Fibroblast of gingiva (primary cell): ENCODE measurements around the gene TPSAB1.

Experiments
- DNase-seq: peaks from one replicate; pipeline ENCODE4 v3.0.0-alpha.2; 2011; ENCODE audit warnings: low read depth

The TPSAB1 gene

DNA sequence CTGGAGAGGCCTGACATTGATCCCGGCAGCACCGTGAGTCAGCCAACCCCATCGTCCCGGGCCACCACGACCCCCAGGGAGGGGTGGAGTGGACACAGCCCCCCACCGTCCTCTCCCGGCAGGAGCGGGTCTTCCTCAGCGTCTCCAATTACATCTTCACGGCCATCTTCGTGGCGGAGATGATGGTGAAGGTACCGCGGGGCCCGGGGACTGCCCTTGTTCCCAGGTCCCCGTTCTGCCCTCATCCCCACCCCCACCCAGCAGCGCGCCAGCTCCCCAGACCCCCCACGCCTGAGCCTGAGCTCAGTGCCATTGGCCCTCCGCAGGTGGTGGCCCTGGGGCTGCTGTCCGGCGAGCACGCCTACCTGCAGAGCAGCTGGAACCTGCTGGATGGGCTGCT lies 30.0 kb upstream of the TPSAB1 start:
- no peak for DNase-seq

DNA sequence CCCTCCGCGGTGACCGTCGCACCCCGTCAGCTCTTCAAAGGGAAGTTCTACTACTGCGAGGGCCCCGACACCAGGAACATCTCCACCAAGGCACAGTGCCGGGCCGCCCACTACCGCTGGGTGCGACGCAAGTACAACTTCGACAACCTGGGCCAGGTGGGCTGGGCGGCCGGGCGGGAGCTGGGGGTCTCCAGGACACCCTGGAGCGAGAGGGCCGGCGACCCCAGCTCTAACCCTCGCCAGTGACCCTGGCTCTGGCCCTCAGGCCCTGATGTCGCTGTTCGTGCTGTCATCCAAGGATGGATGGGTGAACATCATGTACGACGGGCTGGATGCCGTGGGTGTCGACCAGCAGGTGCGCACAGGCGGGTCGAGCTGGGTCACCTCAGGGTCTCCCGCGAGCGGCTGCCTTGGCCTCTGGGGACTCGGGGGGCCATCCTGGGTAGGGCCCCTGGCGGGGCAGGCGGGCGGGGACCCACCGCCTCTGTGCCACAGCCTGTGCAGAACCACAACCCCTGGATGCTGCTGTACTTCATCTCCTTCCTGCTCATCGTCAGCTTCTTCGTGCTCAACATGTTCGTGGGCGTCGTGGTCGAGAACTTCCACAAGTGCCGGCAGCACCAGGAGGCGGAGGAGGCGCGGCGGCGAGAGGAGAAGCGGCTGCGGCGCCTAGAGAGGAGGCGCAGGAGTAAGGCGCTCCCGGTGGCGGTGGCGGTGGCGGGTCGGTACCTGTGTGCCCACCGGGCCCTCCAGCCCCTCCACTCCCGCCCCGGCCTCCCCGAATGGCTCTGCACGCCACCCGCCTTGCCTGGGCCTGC lies 28.8 kb upstream of the TPSAB1 start:
- no peak for DNase-seq

DNA sequence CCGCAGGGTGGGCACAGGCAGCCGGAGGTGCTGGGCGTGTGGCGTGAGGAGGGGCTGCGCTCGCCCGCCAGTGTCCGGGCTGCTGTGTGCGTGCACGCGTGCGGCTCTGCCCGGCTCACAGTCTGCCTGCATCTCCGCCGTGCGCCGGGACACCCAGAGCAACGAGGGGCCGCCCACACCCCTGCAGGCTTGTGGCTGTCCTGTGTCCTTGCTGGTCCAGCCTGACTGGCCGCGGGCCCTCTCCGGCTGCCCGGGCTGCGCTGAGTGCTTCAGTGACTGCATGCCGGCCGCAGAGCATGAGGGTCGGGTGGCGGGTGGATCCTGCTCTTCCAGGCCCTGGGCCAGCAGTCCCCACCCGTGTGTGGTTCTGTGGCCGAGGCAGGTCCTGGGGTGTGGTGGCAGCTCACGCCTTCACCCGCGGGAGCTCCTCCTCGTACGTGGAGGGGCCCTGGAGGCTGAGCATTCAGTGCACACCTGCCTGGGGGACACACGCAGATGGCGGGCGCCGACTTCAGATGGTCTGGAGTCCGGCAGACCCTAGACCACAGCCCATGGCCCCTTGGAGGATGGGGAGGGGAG lies 27.8 kb upstream of the TPSAB1 start:
- no peak for DNase-seq

DNA sequence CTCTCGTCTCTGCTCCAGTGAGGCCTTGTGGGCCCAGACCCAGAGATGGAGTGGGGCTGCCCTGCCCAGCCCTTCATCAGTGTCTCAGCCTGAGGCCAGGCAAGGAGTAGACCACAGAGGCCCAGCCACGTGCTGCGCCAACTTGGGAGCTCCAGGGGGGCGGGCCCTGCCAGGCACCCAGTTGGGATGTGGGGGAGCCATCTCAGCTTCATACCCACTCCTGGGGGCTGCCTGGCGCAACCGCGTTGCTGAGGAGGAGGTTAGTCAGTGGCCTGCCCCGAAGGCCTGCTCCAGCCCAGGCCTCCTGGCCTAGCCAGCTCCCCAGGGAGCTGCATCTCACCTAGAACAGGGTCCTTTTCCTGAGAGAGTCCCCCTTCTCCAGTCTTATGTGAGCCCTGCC lies 27.3 kb upstream of the TPSAB1 start:
- DNase-seq = no peak

DNA sequence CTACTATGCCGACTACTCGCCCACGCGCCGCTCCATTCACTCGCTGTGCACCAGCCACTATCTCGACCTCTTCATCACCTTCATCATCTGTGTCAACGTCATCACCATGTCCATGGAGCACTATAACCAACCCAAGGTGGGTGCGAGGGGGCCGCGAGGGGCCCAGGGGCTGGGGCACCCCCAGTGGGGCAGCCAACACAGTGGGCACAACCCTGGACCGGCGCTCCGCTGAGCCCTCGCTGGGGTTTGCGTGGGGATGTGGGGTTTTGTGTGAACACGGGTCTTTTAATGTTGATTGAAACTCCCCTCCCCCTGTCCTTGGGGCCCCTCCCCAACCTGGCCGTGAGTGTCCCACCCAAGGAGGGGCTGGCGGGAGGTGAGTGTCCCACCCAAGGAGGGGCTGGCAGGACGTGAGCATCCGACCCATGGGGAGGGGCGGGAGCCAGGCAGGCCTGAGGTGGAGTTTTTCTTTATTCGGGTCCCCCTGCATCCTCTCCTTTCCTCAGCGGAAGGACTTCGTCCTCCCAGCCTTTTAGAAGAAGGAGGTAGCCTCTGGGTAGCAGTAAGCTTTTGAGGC lies 26.6 kb upstream of the TPSAB1 start:
- no peak for DNase-seq

DNA sequence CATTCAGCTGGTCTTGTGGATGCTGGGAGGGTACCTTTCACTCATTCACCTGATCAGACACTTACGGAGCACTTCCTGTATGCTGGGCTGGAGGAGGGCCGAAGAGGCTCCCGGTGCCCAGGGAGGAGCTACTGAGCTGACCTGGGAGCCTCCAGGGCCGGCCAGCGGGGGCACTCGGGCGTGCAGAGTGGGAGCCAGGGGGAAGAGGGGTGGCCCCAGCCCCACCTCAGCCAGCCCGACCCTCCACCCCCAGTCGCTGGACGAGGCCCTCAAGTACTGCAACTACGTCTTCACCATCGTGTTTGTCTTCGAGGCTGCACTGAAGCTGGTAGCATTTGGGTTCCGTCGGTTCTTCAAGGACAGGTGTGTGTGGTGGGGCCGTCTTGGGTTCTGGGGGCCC lies 25.8 kb upstream of the TPSAB1 start:
- no peak for DNase-seq

DNA sequence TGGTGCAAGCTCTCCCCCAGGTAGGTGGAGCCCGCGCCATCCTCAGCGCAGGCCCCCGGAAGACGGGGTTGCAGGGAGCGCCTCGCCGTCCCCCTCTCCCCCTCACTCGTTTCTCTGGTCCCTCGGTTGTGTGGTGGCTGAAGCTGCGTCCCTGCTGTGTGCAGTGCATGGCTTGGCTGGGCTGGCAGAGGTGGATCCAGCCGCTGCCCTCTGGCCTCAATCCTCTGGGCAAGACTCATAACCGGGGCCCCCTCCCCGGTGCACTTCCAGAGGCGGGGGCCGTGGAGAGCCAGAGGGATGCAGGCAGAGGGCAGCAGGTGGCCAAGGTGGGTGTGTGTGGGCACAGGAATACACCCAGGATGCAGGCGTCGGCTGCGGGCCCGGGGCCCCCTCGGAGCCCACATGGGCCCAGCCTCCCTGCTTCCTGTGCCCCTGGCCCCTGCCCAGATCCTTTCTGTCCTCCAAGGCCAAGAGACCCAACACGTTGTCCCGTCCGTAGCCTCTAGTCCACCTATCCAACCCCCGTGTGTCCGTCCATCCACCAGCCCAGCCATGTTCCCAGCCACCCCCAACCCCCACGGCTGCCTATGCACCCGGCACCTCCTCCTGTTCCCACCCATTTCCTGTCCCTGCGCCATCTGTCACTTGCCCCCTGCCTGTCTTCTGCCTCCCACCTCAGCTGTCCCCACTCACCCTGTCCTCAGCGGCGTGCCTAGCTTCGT lies 24.8 kb upstream of the TPSAB1 start:
- DNase-seq = no peak

DNA sequence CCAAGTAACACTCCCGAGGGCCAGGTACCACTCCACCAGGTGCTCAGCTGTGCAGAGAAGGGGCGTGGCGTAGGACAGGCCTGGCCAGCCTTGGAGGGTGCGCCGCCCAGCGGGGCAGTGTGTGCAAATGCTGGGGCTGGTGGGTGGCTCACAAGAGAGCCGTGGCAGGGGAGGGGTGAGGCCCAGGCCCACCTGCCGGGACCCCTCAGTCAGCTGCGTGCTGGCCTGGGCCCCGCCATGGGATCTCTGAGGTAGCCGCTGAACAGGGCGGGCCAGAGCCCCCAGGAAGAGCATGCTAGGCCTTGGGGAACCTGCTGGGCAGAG lies 24.2 kb upstream of the TPSAB1 start:
- DNase-seq = no peak

DNA sequence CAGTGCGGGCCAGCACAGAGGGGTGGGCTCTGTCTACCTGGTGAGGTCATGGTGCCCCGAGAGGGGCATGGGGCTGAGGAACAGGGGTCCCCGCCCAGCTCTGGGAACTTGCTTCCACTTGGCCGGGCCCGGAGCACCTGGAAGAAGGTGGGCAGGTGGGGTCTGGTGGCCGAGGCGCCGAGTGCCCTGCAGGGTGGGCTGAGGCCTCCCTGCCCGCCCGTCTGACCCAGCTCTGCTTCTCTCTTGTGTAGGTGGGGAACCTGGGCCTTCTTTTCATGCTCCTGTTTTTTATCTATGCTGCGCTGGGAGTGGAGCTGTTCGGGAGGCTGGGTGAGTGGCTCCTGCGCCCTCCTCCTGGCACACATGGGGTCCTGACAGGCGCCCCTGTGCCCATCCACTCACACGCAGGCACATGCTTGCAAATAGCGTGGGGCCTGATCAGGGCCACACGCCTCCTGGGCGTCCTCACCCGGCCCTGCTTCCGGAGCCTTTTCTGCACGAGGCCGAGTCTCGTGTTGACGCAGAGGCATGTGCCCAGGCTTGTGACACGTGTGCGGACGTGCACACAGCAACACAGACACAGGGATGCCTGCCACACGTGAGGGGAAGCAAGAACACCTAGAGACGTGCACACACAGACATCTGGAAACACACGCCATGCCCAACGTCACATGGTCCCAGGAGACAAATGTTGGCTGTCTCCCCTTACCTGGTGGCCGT lies 23.7 kb upstream of the TPSAB1 start:
- no peak for DNase-seq

DNA sequence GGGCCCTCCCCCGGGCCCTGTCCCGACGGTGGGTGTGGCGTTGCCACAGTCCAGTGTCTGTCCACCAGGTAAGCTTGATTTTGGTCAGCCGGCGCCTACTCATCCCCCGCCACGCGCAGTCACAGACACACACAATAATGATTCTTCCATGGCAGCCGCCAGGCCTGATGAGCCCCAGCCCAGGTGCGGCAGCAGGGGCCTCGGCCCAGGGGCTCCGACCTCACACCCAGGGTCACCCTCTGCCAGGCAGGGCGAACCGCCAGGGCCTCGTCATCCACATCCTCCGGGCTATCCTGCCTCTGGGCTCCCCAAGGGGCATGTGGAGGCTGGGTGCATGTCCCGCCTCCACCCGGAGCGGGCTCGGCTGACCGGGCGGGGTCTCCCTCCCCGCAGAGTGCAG lies 23.0 kb upstream of the TPSAB1 start:
- no peak for DNase-seq

DNA sequence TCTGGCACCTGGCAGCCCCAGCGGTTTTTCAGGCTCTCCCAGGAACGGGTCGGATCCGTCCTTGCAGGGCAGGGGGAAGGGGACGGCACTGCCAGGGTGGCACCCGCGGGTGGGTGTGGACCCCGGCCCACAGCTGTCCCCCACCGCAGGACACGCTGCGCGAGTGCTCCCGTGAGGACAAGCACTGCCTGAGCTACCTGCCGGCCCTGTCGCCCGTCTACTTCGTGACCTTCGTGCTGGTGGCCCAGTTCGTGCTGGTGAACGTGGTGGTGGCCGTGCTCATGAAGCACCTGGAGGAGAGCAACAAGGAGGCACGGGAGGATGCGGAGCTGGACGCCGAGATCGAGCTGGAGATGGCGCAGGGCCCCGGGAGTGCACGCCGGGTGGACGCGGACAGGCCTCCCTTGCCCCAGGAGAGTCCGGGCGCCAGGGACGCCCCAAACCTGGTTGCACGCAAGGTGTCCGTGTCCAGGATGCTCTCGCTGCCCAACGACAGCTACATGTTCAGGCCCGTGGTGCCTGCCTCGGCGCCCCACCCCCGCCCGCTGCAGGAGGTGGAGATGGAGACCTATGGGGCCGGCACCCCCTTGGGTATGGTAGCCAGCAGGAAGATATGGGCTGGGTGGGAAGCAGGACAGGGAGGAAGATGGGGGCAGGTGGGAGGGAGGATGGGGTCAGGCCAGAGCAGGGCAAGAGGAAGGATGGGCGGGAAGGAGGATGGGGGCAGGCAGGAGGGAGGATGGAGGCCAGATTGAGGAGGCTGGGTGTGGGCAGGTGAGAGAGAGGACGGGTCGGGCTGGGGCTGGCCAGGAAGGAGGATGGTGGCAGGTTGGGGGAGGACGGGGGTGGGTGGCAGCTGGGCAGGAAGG lies 22.2 kb upstream of the TPSAB1 start:
- DNase-seq = no peak

DNA sequence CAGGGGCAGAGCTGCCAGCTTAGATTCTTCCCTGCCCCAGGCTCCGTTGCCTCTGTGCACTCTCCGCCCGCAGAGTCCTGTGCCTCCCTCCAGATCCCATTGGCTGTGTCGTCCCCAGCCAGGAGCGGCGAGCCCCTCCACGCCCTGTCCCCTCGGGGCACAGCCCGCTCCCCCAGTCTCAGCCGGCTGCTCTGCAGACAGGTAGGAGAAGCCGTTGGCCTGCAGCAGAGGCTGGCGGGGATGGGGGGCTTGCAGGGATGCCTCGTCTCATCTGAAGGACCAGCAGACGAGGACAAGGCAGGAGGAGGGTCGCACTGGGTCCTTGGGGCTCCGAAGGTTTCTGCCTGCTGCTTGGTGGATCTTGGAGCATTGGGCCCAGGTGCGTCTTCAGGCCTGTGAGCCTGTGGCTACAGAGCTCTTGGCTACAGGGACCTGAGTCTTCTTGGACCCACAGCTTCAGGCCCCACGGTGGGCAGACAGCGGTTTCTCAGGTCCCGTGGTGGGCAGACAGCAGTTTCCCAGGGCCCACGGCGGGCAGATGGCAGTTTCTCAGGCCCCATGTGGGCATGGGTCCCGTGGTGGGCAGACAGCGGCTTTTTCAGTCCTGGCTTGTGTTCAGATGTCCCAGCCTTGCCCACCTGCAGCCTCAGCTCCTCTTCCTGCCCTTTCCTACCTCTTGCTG lies 21.4 kb upstream of the TPSAB1 start:
- DNase-seq = no peak

DNA sequence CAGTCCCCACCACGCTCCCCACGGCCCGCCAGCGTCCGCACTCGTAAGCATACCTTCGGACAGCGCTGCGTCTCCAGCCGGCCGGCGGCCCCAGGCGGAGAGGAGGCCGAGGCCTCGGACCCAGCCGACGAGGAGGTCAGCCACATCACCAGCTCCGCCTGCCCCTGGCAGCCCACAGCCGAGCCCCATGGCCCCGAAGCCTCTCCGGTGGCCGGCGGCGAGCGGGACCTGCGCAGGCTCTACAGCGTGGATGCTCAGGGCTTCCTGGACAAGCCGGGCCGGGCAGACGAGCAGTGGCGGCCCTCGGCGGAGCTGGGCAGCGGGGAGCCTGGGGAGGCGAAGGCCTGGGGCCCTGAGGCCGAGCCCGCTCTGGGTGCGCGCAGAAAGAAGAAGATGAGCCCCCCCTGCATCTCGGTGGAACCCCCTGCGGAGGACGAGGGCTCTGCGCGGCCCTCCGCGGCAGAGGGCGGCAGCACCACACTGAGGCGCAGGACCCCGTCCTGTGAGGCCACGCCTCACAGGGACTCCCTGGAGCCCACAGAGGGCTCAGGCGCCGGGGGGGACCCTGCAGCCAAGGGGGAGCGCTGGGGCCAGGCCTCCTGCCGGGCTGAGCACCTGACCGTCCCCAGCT lies 20.3 kb upstream of the TPSAB1 start:
- no peak for DNase-seq

DNA sequence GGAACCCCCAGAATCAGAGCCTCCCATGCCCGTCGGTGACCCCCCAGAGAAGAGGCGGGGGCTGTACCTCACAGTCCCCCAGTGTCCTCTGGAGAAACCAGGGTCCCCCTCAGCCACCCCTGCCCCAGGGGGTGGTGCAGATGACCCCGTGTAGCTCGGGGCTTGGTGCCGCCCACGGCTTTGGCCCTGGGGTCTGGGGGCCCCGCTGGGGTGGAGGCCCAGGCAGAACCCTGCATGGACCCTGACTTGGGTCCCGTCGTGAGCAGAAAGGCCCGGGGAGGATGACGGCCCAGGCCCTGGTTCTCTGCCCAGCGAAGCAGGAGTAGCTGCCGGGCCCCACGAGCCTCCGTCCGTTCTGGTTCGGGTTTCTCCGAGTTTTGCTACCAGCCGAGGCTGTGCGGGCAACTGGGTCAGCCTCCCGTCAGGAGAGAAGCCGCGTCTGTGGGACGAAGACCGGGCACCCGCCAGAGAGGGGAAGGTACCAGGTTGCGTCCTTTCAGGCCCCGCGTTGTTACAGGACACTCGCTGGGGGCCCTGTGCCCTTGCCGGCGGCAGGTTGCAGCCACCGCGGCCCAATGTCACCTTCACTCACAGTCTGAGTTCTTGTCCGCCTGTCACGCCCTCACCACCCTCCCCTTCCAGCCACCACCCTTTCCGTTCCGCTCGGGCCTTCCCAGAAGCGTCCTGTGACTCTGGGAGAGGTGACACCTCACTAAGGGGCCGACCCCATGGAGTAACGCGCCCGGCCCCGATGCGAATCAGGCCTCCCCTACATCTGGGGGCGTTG lies 19.5 kb upstream of the TPSAB1 start:
- DNase-seq = no peak

DNA sequence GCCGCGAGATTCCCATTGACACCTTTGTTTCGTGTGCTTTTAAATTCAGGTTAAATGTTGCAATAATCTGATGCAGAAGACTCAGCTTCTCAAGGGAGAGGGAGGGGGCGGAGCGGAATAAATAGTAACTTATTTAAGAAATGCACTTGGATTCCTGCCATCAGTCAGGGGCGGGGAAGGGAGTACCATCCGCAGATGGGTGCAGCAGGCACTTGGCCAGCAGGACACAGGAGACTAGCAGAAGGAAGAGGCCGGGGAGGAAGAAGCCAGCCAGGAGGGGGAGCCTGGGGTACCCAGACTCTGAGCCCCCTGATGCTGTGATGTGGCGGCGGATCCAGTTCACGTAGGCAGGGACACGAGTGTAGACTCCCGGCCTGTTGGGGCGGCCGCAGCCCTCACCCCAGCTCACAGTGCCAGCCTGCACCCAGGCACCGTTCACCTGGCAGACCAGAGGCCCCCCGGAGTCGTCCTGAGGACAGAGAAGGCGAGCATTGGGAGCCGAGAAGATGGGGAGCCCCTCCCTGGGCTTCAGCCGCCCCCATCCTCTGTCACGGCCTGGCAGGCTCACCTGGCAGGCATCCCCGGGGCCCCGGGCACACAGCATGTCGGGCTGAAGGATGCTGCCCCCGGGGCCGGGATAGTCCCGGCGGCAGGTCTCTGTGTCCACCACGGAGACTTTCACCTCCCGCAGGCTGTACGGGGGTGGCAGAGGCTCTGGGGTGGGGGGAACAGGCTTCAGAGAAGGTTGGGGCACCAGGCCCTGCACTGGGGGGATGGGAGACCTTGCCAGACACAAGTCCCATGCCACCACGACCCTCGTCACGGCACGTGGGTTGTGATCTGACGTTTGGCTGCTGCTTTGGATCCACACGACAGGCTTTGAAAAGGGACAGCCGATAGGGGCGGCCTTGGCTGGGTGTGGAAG lies 18.6 kb upstream of the TPSAB1 start:
- no peak for DNase-seq

DNA sequence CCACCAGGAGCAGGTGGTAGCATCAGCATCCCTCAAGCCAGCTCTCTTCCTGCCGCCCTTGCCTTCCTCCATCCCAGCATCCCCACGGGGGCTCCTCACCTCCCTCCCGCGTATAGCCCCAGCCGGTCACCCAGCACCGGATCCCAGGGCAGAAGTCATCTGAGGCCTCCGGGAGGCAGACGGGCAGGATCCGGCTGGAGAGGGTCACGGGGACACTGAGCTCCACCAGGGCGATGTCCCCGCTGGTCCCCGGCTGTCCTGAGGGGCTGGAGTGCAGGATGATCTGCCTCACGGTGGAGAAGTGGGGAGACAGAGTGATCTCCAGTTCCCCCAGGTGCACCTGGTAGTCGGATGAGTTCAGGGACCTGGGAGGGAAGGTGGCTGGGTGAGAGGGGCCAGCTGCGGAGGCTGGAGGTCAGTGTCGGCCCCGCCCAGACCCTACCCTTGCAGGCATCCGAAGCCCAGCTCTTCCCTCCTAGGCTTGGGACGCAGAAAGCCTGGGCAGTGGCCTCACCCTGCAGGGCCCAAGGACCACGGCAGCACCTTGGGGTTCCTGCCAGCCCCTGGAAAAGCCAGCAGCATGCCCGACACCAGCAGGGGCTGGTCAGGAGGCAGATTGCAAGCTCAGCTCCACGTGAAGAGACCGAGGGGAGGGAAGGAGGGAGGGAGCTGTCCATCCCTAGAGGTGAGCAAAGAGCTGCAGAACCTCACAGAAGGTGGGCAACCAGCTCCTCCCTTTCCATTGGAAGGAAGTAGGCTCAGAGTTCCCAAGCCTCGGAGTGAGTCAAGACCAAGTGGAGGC lies 17.8 kb upstream of the TPSAB1 start:
- no peak for DNase-seq

DNA sequence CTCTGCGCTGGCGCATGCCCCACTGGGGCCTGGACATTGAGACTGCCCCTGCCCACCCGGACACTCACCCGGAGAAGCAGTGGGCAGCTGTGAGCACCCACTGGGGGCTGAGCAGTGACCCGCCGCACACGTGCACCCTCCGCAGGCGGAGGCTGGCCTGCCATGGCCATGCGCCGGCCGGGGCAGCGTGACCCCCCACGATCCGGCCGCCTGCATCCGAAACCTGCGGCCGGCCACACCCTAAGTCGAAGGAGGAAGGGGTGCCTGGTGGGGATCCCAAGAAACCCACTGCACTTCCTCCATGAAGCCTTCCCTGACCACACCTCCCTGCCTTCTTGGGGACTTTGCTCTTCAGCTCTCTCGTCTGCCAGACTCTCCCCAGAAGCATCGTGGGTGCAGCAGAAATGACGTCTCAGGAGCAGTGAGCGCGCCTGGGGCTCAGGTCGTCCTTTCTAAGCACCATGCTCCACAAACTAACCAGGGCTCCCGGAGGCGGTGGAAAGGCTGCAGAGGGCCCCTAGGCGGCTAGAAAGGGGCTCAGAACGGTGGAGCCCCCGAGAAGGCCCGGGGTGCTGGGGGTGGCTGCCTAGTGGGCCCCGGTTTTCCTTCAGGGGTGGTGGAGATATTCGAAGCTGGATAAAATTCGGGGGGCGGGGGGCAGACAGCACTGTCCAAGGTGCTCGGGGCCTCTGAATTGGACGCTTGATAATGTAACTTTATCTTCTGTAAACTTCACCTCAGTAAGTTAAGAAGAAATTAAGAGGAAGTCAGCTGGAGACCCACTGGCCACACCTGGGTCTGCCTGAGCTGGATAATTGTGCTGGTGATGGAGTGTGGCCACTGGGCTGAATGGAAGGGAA lies 16.9 kb upstream of the TPSAB1 start:
- DNase-seq = no peak
